SK-N-SH treated with all-trans-retinoic acid at 6 μM for 48 hours (cell line): ENCODE measurements around the gene LRRC25.

Source experiments
- ATAC-seq: fragments of 200-7000 bp; cut with Tn5 transposase; 3 replicates; pipeline ENCODE4 v1.9.1; 2020; ENCODE audit warnings: mild to moderate bottlenecking, moderate library complexity
- ARNTL ChIP-seq: fragments of 450-650 bp; formaldehyde crosslinking; IDR thresholded peaks from 2 replicates; pipeline ENCODE4 v1.5.0; 2020; ENCODE audit warnings: low read depth, mild to moderate bottlenecking, moderate library complexity, borderline replicate concordance
- CREB5 ChIP-seq: fragments of 250-450 bp; sonication (Bioruptor Pico); IDR thresholded peaks from 2 replicates; pipeline ENCODE4 v1.5.1; 2020; ENCODE audit warnings: low read depth, mild to moderate bottlenecking, moderate library complexity
- CSDC2 ChIP-seq: fragments of 250-450 bp; sonication (Bioruptor Pico); IDR thresholded peaks from 2 replicates; pipeline ENCODE4 v1.5.0; 2020; ENCODE audit warnings: mild to moderate bottlenecking, moderate library complexity
- CSRNP3 ChIP-seq: fragments of 250-450 bp; sonication (Bioruptor Pico); IDR thresholded peaks from 2 replicates; pipeline ENCODE4 v1.5.1; 2021; ENCODE audit warnings: mild to moderate bottlenecking, moderate library complexity
- GLIS3 ChIP-seq: fragments of 250-450 bp; sonication (Bioruptor Pico); IDR thresholded peaks from 2 replicates; pipeline ENCODE4 v1.5.0; 2020; ENCODE audit warnings: mild to moderate bottlenecking, moderate library complexity
- ISL1 ChIP-seq: fragments of 250-450 bp; sonication (Bioruptor Pico); IDR thresholded peaks from 2 replicates; pipeline ENCODE4 v2.1.2; 2022; ENCODE audit warnings: mild to moderate bottlenecking, moderate library complexity
- OSR1 ChIP-seq: fragments of 250-450 bp; sonication (Bioruptor Pico); IDR thresholded peaks from 2 replicates; pipeline ENCODE4 v1.8.0; 2022; ENCODE audit warnings: moderate library complexity, mild to moderate bottlenecking, inconsistent platforms
- PATZ1 ChIP-seq: fragments of 250-450 bp; sonication (Bioruptor Pico); IDR thresholded peaks from 2 replicates; pipeline ENCODE4 v1.8.0; 2020; ENCODE audit warnings: mild to moderate bottlenecking, moderate library complexity, borderline replicate concordance
- POU6F1 ChIP-seq: fragments of 250-450 bp; sonication (Bioruptor Pico); IDR thresholded peaks from 2 replicates; pipeline ENCODE4 v1.8.0; 2021; ENCODE audit warnings: low read depth, mild to moderate bottlenecking, moderate library complexity, borderline replicate concordance
- PPARA ChIP-seq: fragments of 250-450 bp; sonication (Bioruptor Pico); IDR thresholded peaks from 2 replicates; pipeline ENCODE4 v1.5.0; 2020; ENCODE audit warnings: mild to moderate bottlenecking, borderline replicate concordance
- RARB ChIP-seq: fragments of 250-450 bp; sonication (Bioruptor Pico); IDR thresholded peaks from 2 replicates; pipeline ENCODE4 v1.8.0; 2021; ENCODE audit warnings: mild to moderate bottlenecking, moderate library complexity
- SNAI2 ChIP-seq: fragments of 250-450 bp; sonication (Bioruptor Pico); IDR thresholded peaks from 2 replicates; pipeline ENCODE4 v1.5.0; 2020; ENCODE audit warnings: mild to moderate bottlenecking, moderate library complexity
- TCF4 ChIP-seq: fragments of 250-450 bp; sonication (Bioruptor Pico); IDR thresholded peaks from 2 replicates; pipeline ENCODE4 v1.8.0; 2021; ENCODE audit warnings: mild to moderate bottlenecking, moderate library complexity, borderline replicate concordance
- TOX ChIP-seq: fragments of 250-450 bp; sonication (Bioruptor Pico); IDR thresholded peaks from 2 replicates; pipeline ENCODE4 v1.8.0; 2021; ENCODE audit warnings: mild to moderate bottlenecking, moderate library complexity, borderline replicate concordance
- TSHZ2 ChIP-seq: fragments of 250-450 bp; sonication (Bioruptor Pico); IDR thresholded peaks from 2 replicates; pipeline ENCODE4 v1.5.0; 2020; ENCODE audit warnings: mild to moderate bottlenecking, moderate library complexity
- ZC3H10 ChIP-seq: fragments of 250-450 bp; sonication (Bioruptor Pico); IDR thresholded peaks from 2 replicates; pipeline ENCODE4 v1.5.1; 2021; ENCODE audit warnings: mild to moderate bottlenecking, moderate library complexity
- ZFP3 ChIP-seq: fragments of 250-450 bp; sonication (Bioruptor Pico); IDR thresholded peaks from 2 replicates; pipeline ENCODE4 v1.5.0; 2020; ENCODE audit warnings: mild to moderate bottlenecking, moderate library complexity
- ZFP30 ChIP-seq: fragments of 450-650 bp; formaldehyde crosslinking; IDR thresholded peaks from 2 replicates; pipeline ENCODE4 v1.5.0; 2022; ENCODE audit warnings: mild to moderate bottlenecking, moderate library complexity
- ZNF565 ChIP-seq: fragments of 450-650 bp; formaldehyde crosslinking; conservative IDR thresholded peaks from 2 replicates; pipeline ENCODE4 v1.5.0; 2020; ENCODE audit warnings: low read depth, mild to moderate bottlenecking, moderate library complexity
- ZNF8 ChIP-seq: fragments of 450-650 bp; formaldehyde crosslinking; IDR thresholded peaks from 2 replicates; pipeline ENCODE4 v1.5.0; 2020; ENCODE audit warnings: mild to moderate bottlenecking, moderate library complexity

Gene LRRC25

GRCh38 chr19:18432275-18433014 is 35.0 kb upstream of the LRRC25 start (continued):
- TF ChIP-seq ISL1 (CRISPR knock-in tag) (no peak), PPARA (CRISPR knock-in tag) (no peak), RARB (CRISPR knock-in tag) (no peak)

- no peak for ATAC-seq
- TF ChIP-seq CSDC2 (no peak), GLIS3 (CRISPR knock-in tag) (no peak), TOX (CRISPR knock-in tag) (no peak), ARNTL (CRISPR knock-in tag) (no peak), ISL1 (CRISPR knock-in tag) (no peak), POU6F1 (no peak), CSRNP3 (CRISPR knock-in tag) (no peak), ZNF8 (CRISPR knock-in tag) (no peak), RARB (CRISPR knock-in tag) (no peak), CREB5 (CRISPR knock-in tag) (no peak), ZFP30 (CRISPR knock-in tag) (no peak), ZC3H10 (CRISPR knock-in tag) (no peak), ZFP3 (CRISPR knock-in tag) (no peak), OSR1 (CRISPR knock-in tag) (no peak)
Observed at GRCh38 chr19:18431351-18432197, 34.2 kb upstream of the LRRC25 start.

GRCh38 chr19:18430417-18431144 is 33.2 kb upstream of the LRRC25 start:
- ATAC-seq = no peak
- TF ChIP-seq PATZ1 (CRISPR knock-in tag) = no peak
- TF ChIP-seq ZNF565 = no peak
- TF ChIP-seq RARB (CRISPR knock-in tag) = no peak
- TF ChIP-seq ZFP3 (CRISPR knock-in tag) = no peak
- no peak for TF ChIP-seq TCF4 (CRISPR knock-in tag)
- no peak for TF ChIP-seq ISL1 (CRISPR knock-in tag)
- no peak for TF ChIP-seq OSR1 (CRISPR knock-in tag)
- no peak for TF ChIP-seq GLIS3 (CRISPR knock-in tag)
- TF ChIP-seq SNAI2 (CRISPR knock-in tag) = no peak
- TF ChIP-seq CSRNP3 (CRISPR knock-in tag) = no peak
- TF ChIP-seq TSHZ2 (CRISPR knock-in tag) = no peak
- TF ChIP-seq POU6F1 = no peak
- TF ChIP-seq ARNTL (CRISPR knock-in tag) = no peak
- no peak for TF ChIP-seq ZNF8 (CRISPR knock-in tag)
